HG02610 (cell line): ENCODE data around the gene HSD17B14.
"Not testable (repeated sequence)": the region's sequence is repeated elsewhere in the genome, so short reads cannot be mapped to it uniquely, and the experiment has no call there.

Experiments used
- ATAC-seq: cut with Tn5 transposase; IDR thresholded peaks from one replicate; pipeline ENCODE4 v1.9.1; 2021; ENCODE audit warnings: mild to moderate bottlenecking, moderate library complexity; ENCODE audit not compliant: unreplicated experiment

Gene HSD17B14

DNA sequence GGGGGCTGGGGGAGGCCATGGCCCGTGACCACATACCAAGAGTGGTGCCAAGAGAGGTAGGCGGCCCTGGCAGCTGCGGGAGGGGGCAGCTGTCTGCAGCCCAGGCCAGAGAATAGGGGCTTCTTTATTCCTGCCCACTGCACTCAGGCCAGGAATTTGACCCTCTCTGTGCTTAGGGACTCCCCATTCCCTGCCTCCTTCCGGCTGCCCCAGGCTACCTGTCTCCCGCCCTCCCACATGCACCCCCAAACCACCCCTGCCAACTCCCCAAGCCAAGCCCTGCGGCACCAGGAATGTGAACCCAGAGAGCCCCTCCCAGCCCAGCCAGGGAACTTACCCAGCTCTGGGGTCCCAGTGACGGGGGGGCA is 31.4 kb upstream of the HSD17B14 start:
- ATAC-seq: no peak

DNA sequence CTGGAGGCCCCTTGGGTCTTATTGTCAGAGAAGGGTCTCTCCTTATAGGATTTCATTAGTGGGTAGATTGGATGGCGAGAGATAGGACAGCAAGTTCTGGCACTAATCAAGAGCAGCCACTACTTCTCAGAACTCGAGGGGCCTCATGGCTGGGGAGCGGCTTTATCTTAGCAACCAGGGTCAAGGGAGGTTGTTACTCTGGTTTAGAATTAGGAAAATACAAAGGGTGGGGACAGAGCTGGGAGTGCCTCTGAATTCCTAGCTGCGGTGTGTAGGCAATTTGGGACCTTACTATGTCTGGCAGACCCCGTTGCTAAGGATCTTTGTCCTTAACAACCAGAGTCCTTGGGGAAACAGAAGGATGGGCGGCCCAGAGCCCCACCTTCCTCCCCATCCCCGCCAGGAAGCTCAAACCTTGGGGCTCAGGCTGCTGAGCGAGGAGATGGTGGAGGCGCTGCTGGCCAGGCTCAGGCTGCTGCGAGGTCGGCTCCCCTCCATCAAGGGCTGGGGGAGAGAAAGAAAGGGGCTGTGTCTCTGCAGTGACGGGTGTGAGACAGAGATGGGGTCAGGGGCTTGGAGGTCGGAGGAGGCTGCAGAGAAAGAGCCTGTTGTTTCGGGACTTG is 30.9 kb upstream of the HSD17B14 start:
- ATAC-seq: no peak

DNA sequence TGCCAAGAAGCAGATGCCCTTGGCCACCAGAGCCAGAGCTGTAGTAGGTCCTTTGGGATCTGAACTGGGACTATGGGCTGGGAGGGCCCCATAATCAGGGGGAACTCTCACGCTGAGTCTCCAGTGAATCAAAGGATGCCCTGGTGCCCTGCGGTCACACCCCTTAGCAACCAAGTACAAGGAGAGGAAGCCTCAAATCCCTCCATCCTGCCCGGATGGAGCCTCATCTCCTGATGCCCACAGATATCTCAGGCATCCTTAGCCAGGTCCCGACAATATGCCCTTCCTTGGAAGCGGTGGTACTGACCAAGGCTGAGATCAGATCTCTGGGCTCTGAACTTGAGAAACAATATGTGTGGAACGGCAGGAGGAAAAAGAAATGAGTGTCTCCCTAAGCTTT is 30.4 kb upstream of the HSD17B14 start:
- no peak for ATAC-seq

DNA sequence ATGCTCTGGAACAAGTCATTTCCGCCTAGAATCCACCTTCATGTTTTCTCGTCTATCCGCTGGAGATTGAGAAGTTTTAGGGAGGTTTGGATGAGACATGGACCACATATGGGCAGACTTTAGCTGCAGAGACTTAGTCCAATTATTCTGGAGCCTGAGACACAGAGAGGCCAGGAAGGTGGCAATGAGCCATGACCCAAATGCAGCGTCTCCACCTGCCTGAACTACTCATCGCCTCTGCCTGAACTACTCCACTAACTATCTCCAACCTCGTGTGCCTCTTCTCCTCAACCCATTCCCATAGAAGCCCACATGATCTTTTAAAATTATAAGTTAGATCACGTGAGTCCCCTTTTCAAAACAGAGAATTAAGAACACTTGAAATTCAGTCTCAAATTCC is 26.5 kb upstream of the HSD17B14 start:
- ATAC-seq: no peak

DNA sequence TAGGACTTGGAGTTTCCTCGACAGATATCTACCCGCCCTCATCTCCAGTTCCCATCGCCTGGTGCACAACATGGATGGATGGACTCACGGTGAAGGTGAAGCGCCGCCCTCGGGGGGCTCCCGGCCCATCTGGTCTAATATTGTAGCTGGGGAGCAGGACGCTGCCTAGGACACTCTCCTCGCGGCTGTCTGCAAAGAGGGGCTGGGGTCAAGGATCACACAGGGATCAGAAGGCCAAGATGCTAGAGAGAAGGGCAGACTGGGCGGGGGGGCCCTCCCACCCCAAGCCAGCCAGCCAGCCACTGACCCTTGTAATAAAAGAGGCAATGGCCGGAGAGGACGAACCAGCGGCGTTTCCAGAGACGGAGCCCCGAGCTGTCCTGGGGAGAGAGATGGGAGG is 25.0 kb upstream of the HSD17B14 start:
- ATAC-seq: no peak

DNA sequence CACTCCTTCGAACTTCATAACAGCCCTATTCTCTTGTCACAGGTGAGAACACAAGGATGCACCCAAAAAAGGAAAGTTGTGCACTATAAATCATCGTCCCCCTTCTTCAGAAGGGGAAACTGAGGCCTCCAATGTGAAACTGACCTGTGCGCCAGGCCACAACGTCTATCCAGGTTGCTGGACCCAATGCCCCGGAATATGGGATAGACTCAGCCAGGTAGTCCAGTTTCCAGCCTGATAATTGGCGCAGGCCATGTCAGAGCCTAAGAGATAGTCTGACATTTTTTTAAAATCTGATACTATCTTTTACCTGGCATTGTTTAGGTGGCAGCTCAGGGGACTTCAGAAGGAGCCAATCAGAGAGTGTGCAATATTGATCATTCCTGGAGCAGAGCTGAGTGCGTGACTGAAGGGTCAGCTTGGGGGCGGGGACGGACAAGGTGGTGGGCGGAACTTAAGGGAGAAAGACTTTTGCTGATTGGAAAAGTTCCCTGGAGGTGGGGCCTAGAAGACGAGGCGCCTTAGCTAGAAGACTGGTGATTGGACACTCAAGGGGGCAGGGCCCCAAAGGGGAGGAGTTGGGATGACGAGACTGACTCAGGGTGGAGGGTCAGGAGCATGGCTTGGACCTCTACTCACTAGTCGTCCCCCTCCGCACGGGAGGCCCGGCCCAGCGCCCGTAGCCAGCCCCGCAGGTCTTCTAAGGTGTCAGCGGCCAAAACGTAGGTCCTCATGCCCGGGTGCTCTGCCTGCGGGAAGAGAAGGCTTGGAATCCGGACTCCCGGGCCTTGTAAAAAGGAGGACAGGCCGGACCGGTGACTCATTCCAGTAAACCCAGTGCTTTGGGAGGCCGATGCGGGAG is 23.7 kb upstream of the HSD17B14 start:
- peak; percentile 74 for ATAC-seq

DNA sequence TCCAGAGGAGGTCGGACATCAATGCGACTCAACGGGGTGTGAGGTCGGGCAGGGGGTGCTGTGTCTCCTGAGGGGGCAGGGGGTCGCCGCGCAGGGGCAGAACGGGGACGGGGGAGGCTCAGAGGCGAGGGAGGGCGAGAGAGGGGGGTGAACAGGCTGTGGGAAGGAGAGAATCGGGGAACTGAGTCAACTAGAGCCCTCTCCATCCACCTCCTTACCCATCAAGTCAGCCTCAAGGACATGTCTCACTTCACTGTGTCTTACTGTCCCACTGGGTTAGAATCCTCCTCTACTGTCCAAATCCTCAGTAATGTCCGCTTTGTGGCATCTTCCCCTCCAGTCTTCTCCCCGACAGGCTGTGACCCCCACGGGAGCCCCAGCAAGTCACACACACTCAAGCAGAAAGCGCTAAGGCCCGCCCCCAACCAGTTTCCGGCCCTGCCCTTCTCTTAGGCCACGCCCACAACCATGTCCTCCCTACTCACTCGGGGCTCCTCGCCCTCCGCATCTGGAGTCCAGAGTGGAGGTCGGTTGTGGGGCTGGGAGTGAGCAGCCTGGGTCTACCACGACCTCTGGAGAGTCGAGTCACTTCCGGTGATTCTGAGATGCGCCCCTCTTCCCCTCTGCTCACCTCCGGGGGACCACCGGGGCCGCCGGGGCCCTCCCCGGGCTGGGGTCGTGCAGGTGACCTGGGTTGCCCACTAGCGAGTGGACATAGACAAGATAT is 22.9 kb upstream of the HSD17B14 start:
- ATAC-seq: peak; percentile 65

DNA sequence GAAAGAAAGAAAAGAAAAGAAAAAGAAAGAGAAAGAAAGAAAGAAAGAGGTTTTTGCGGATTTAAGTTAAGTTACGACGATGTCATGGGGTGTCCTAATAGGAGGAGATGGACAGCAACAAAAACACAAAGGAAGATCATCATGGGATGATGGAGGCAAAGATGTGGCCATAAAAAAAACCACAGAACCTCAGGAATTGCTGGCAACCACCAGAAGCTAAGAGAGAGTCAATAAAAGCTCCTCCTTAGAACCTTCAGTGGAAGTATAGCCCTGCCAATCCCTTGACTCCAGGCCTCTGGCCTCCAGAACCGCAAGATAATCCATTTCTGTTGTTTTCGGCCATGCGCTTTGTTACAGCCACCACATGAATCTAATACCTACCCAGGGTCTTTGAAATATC is 20.6 kb upstream of the HSD17B14 start:
- no peak for ATAC-seq

DNA sequence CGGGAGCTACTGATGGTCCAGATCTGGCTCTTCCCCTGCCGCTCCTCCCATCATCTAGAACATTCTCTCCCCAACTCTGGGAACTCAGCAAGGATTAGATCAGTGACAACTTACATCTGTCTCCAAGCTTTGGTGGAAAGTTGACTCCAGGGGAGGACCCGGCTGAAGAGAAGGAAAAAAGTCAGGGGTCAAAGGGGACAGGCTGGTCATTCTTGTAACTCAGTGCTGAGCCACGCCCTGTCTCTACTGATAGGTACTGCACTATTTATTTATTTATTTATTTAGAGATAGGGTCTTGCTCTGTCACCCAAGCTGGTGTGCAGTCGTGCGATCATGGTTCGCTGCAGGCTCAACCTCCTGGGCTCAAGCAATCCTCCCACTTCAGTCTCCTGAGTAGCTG is 17.8 kb upstream of the HSD17B14 start:
- no peak for ATAC-seq

DNA sequence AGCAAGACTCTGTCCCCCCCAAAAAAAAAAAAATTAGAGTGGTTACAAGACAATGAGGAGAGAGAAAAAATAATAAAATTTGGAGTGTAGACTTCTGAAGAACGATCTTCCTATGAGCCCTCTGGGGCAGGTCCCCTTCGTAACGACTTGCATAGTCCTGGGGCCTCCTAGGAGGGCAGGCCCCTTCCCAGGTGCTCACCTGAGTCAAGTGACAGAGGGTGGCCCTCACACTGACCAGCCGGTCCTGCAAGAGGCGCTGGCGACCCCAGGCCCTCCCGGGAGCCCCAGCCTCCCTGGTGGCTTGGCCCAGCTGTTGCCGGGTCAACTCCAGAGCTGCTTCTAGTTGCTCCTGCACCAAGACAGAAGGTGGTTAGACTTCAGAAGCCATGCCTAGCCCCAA is 17.2 kb upstream of the HSD17B14 start:
- ATAC-seq: no peak

DNA sequence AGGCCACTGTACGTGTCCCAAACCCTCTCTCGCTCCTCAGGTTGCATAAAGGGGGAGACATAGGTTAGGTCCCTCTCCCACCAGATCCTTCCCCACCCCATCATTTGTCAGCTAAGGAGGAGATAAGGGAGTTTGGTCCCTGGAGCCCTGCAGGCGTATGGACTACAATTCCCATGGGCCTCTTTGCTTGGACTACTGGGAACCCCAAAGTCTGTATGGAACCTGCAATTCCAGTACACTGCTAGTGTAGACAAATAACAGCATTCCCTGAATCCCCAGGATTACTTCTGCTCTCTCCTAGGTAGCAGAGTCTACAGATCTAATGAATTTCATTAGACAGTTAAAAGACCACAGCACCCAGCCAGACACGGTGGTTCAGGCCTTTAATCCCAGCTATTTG is 16.0 kb upstream of the HSD17B14 start:
- no peak for ATAC-seq

DNA sequence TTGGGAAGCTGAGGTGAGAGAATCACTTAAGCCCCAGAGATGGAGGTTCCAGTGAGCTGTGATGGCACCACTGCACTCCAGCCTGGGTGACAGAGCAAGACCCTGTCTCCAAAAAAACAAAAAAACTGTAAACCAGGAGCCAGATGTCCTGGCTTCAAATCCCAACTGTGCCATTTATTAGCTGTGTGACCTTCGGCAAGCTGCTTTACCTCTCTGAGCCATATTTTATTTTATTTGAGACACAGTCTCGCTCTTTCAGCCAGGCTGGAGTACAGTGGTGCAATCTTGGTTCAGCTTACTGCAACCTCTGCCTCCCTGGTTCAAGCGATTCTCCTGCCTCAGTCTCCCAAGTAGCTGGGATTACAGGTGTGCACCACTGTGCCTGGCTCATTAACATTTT is 10.4 kb upstream of the HSD17B14 start:
- ATAC-seq: not testable (repeated sequence)

DNA sequence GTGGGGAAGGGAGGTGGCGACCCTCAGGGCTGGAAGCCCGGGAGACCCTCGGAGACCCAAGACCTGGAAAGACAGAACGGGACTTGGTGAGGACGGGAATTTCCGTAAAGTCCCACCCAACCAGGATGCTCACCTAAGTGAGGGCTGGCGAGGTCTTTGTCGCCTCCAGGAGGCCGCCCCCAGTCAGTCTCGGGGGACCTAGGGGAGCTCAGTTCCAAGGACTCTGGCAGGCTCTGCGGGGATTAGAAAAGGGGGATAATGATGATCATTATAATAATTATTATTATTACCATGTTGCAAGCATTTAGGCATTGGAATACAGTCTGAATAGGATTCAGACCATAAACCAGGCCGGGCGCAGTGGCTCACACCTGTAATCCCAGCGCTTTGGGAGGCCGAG is 9.1 kb upstream of the HSD17B14 start:
- no peak for ATAC-seq

DNA sequence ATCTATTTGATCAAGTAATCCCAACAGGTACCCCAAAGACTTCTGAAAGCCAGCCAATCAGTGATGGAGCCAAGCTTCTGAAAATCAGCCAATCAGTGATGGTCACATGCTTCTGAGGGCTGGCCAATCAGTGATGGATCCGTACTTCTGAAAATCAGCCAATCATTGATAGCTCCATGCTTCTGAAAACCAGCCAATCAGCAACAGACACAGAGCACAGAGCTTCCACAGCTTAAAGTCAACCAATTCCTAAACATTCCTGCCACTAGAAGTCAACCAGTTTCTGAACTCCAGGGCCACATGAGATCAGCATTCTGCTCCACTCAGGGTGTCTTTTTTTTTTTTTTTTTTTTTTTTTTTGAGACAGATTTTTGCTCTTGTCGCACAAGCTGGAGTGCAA is 8.2 kb upstream of the HSD17B14 start:
- ATAC-seq: no peak

DNA sequence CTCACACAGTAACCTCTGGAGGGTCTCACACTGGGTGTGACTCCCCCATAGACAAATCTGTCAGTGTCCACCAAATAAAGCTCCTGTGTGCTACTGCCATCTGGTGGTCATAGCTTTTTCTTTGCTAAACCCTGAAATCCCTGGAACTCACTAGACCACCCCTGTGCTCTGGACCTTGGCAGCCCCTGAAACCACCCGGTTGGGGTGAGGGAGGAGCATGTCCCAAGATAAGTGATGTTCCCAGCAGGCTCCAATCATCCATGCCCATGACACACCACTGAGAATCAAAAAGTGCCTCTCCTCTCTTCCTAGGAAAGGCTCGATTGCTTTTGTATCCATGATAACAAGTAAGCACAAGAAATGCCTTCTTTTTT is 6.5 kb upstream of the HSD17B14 start:
- ATAC-seq: no peak

DNA sequence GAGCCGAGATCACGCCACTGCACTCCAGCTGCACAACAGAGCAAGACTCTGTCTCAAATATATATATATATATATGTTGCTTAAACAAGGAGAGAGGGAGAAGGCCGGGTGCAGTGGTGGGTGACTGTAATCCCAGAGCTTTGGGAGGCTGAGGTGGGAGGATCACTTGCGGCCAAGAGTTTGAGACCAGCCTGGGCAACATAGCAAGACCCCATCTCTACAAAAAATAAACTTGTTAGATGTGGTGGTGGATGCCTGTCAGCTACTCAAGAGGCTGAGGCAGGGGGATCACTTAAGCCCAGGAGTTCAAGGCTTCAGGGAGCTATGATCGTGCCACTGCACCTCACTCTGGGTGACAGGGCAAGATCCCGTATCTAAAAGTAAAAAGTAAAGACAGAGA is 5.3 kb upstream of the HSD17B14 start:
- no peak for ATAC-seq

DNA sequence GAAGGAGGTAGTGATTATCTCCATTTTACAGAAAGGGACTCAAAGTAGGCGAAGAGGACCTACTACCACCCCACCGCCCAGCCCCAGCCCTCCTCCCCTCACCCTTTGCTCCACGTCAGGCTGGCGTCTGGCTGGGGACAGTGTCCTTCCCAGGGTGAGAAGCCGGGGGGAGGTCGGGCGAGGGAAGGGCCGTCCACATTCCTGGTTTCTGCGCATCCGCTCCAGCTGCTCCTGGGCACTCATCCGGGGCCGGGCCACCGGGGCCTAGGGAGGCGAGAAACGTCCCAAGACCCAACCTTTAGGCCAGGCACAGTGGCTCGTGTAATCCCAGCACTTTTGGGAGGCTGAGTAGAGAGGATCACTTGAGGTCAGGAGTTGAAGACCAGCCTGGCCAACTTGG is 4.8 kb upstream of the HSD17B14 start:
- ATAC-seq: no peak

DNA sequence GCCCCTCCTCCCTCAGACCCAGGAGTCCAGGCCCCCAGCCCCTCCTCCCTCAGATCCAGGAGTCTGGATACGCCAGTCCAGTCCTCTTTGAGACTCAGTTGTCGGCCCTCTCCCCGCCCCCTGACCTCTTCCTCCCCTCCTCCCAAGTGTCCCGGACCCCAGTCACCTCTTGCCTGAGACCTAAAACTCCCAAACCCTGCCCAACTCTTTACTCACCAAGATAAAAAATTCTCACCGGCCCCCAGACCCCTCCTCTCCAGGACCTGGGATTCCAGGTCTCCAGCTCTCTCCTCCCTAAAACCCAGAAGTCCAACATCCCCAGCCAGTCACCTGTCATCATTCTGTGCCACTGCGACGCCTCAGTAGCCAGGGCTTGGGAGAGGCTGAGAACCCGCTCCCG is 1.4 kb upstream of the HSD17B14 start:
- ATAC-seq: no peak

DNA sequence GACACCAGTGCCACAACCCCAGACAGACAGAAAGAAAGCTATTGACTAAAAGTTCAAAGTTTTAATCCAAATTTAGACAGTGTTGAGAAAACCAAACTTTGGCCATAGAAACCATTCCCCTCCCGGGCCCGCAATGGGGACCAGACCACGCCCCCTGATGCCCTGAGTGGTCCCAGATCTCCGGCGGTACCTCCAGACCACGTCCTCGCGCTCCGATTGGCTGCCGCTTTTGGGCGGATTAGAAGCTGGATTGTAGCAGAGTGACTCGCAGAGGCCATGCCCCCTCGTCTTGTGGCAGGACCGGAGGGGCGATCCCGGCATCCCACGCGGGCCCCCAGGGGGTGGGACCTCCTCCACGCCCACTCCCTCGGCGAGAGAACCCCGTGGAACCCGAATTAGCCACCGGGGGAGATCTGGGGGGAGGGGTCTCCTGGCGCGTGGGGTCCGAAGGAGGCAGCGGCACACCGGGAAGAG is 797 bp upstream of the HSD17B14 start:
- ATAC-seq: no peak

DNA sequence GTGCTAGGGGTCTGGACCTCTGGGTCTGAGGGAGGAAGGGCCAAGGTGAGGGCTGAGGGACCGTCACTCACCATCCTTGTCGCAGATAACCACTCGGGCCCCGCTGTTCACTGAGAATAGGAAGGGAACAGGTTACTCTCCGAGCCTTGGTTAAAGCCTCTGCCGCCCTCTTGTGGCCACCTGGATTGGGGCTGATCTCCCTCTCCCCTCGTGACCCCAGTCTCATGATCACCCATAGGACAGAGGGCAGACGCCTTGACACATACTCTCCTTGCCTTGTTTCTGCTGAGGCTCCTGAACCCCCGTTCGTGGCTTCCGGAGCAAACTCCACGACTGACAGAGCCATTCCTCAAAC is 580 bp downstream of the HSD17B14 start:
- peak; percentile 73 for ATAC-seq

DNA sequence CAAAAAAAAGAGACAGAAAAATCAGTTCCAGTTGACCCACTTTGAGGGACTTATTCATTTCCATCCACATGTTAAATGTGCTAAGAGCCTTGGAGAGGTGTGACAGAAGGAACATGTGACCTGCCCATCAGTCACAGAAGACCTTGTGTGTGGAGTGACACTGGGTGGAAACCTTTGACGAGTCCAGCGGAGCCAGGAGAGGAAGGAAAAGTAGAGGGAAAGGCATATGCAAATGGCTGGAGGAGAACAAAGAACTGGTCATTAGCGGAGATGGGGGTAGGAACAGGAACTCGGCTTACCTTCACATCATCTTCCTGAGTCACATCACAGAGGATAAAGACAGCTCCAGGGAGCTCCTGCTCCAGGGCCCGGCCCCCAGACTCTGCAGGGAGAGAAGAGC is 2.3 kb downstream of the HSD17B14 start:
- ATAC-seq: no peak

DNA sequence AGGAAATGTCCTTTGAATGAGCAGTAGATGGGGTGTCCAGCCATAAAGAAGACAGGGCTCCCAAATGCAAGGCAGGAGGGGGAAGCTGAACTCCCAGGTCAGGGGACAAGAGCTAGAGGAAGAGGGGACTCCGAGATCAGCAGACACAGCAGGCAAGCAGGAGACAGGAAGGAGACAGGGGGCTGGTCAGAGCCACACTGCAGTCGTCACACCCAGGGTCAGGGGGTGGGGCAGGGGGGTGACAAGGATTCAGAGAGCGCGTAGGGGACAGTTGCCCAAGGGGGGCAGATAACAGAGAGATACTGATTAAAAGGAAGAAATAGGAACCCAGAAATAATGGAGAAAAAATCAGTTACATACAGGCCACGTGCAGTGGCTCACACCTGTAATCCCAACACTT is 3.2 kb downstream of the HSD17B14 start:
- no peak for ATAC-seq
